ENCODE measurements around the gene ATP2A2.

The ATP2A2 gene

GRCh38 chr12:110258466-110258865 is 22.6 kb upstream of the ATP2A2 start:
- DNase-seq (ENCODE audit: low read depth in 2 of 3, low spot score in 2 of 3) = no peak

GRCh38 chr12:110262442-110263388 is 18.3 kb upstream of the ATP2A2 start:
- no peak for DNase-seq (ENCODE audit: low read depth in 2 of 3, low spot score in 2 of 3)

GRCh38 chr12:110266381-110266960 is 14.6 kb upstream of the ATP2A2 start:
- DNase-seq (ENCODE audit: low read depth in 2 of 3, low spot score in 2 of 3) = no peak

GRCh38 chr12:110266980-110267620 is 13.9 kb upstream of the ATP2A2 start:
- DNase-seq (ENCODE audit: low read depth in 2 of 3, low spot score in 2 of 3) = no peak

- no peak for DNase-seq (ENCODE audit: low read depth in 2 of 3, low spot score in 2 of 3)
Observed at GRCh38 chr12:110269622-110270124, 11.4 kb upstream of the ATP2A2 start.

- no peak for DNase-seq (ENCODE audit: low read depth in 2 of 3, low spot score in 2 of 3)
Observed at GRCh38 chr12:110270125-110270962, 10.7 kb upstream of the ATP2A2 start.

- DNase-seq (ENCODE audit: low read depth in 2 of 3, low spot score in 2 of 3) = no peak
Observed at GRCh38 chr12:110271015-110271414, 10.0 kb upstream of the ATP2A2 start.

GRCh38 chr12:110277530-110278254 is 3.4 kb upstream of the ATP2A2 start:
- no peak for DNase-seq (ENCODE audit: low read depth in 2 of 3, low spot score in 2 of 3)

- no peak for DNase-seq (ENCODE audit: low read depth in 2 of 3, low spot score in 2 of 3)
Observed at GRCh38 chr12:110278255-110278536, 2.9 kb upstream of the ATP2A2 start.

- DNase-seq (ENCODE audit: low read depth in 2 of 3, low spot score in 2 of 3) = no peak
Observed at GRCh38 chr12:110279566-110280375, 1.3 kb upstream of the ATP2A2 start.

GRCh38 chr12:110280392-110280778 is 662 bp upstream of the ATP2A2 start:
- DNase-seq (ENCODE audit: low read depth in 2 of 3, low spot score in 2 of 3) = peak in 2 of 3 experiments; percentile 23 to 26

GRCh38 chr12:110281549-110282299 is 677 bp downstream of the ATP2A2 start:
- peak; percentile 28 to 43 (median 33) for DNase-seq (ENCODE audit: low read depth in 2 of 3, low spot score in 2 of 3)

GRCh38 chr12:110282300-110282860 is 1.3 kb downstream of the ATP2A2 start:
- DNase-seq (ENCODE audit: low read depth in 2 of 3, low spot score in 2 of 3) = no peak

- DNase-seq (ENCODE audit: low read depth in 2 of 3, low spot score in 2 of 3) = no peak
Observed at GRCh38 chr12:110282956-110283817, 2.1 kb downstream of the ATP2A2 start.

GRCh38 chr12:110284597-110284996 is 3.5 kb downstream of the ATP2A2 start:
- DNase-seq (ENCODE audit: low read depth in 2 of 3, low spot score in 2 of 3) = no peak

- no peak for DNase-seq (ENCODE audit: low read depth in 2 of 3, low spot score in 2 of 3)
Observed at GRCh38 chr12:110286623-110287022, 5.6 kb downstream of the ATP2A2 start.

- DNase-seq (ENCODE audit: low read depth in 2 of 3, low spot score in 2 of 3) = no peak
Observed at GRCh38 chr12:110287986-110288385, 6.9 kb downstream of the ATP2A2 start.

Data from activated CD8-positive, alpha-beta memory T cell treated with anti-CD3 and anti-CD28 coated beads for 48 hours (primary cell).